Liver (tissue), 9 donors: ENCODE measurements around the gene CC2D1B. TPM values are rescaled to one million over a fixed set of nuclear protein-coding genes. Genes with fewer than 3 reads are reported as not detected.

Source experiments
- DNase-seq: peaks from one replicate; pipeline ENCODE4 v3.0.0-alpha.2; 2017; ENCODE audit warnings: low spot score
- H3K27ac ChIP-seq, 2 donors: one replicate each; pipeline ENCODE4 v1.7.0; 2013; ENCODE audit warnings: inconsistent platforms in 2 of 2, low read length in 2 of 2, control low read depth in 1 of 2, low read depth in 1 of 2, mild to moderate bottlenecking in 1 of 2
- H3K27me3 ChIP-seq, 4 donors: one replicate each; pipeline versions ENCODE4 v1.6.1 to v1.7.0; 2013; ENCODE audit warnings: low read length in 3 of 4, inconsistent platforms in 1 of 4, mild to moderate bottlenecking in 1 of 4, moderate library complexity in 1 of 4; ENCODE audit not compliant: control insufficient read depth in 4 of 4, insufficient read depth in 4 of 4
- H3K36me3 ChIP-seq, 4 donors: one replicate each; pipeline versions ENCODE4 v1.6.1 to v1.7.0; 2013; ENCODE audit warnings: low read length in 3 of 4, mild to moderate bottlenecking in 3 of 4, low read depth in 1 of 4, moderate library complexity in 1 of 4; ENCODE audit not compliant: control insufficient read depth in 4 of 4, insufficient read depth in 3 of 4
- H3K4me1 ChIP-seq, 4 donors: one replicate each; pipeline versions ENCODE4 v1.6.1 to v1.7.0; 2013; ENCODE audit warnings: low read length in 3 of 4, mild to moderate bottlenecking in 3 of 4, moderate library complexity in 1 of 4; ENCODE audit not compliant: control insufficient read depth in 4 of 4, insufficient read depth in 4 of 4
- H3K4me3 ChIP-seq, 3 donors: one replicate each; pipeline versions ENCODE4 v1.6.1 to v1.7.0; 2013; ENCODE audit warnings: low read length in 3 of 3, control low read depth in 1 of 3, low read depth in 1 of 3, mild to moderate bottlenecking in 1 of 3
- H3K9ac ChIP-seq, 2 donors: one replicate each; pipeline ENCODE4 v1.7.0; 2013; ENCODE audit warnings: low read length in 2 of 2, mild to moderate bottlenecking in 2 of 2, moderate library complexity in 2 of 2, control low read depth in 1 of 2, low read depth in 1 of 2
- H3K9me3 ChIP-seq, 4 donors: one replicate each; pipeline versions ENCODE4 v1.6.1 to v1.7.0; 2013; ENCODE audit warnings: low read length in 3 of 4; ENCODE audit not compliant: control insufficient read depth in 4 of 4
- ATF3 ChIP-seq: IDR thresholded peaks from 2 replicates; pipeline ENCODE4 v1.6.1; 2016; ENCODE audit warnings: antibody characterized with exemption
- CTCF ChIP-seq: fragments of 150-350 bp; IDR thresholded peaks from 2 replicates; pipeline ENCODE4 v1.5.1; 2017; ENCODE audit warnings: improper control_type of control experiment, low read depth, low read length; ENCODE audit not compliant: missing input control
- EGR1 ChIP-seq, 2 donors: IDR thresholded peaks; 2 replicates each; pipeline ENCODE4 v1.6.1; 2016 to 2018; ENCODE audit warnings: antibody characterized with exemption in 2 of 2, low read depth in 2 of 2
- FOXA1 ChIP-seq: IDR thresholded peaks from 2 replicates; pipeline ENCODE4 v1.6.1; 2016; ENCODE audit warnings: antibody characterized with exemption
- FOXA2 ChIP-seq: IDR thresholded peaks from 2 replicates; pipeline ENCODE4 v1.6.1; 2016; ENCODE audit warnings: antibody characterized with exemption
- GABPA ChIP-seq, 2 donors: IDR thresholded peaks in 1 of 2; conservative IDR thresholded peaks in 1 of 2; 2 replicates each; pipeline ENCODE4 v1.6.1; 2016; ENCODE audit warnings: antibody characterized with exemption in 2 of 2, mild to moderate bottlenecking in 1 of 2, moderate library complexity in 1 of 2
- HNF4A ChIP-seq, 2 donors: conservative IDR thresholded peaks; 2 replicates each; pipeline ENCODE4 v1.6.1; 2016; ENCODE audit warnings: antibody characterized with exemption in 2 of 2, mild to moderate bottlenecking in 2 of 2
- HNF4G ChIP-seq: IDR thresholded peaks from 2 replicates; pipeline ENCODE4 v1.6.1; 2016; ENCODE audit warnings: antibody characterized with exemption
- MAX ChIP-seq: IDR thresholded peaks from 2 replicates; pipeline ENCODE4 v1.6.1; 2016; ENCODE audit warnings: antibody characterized with exemption
- NR2F2 ChIP-seq: IDR thresholded peaks from 2 replicates; pipeline ENCODE4 v1.6.1; 2016; ENCODE audit warnings: antibody characterized with exemption
- RAD21 ChIP-seq, 2 donors: IDR thresholded peaks; 2 replicates each; pipeline ENCODE4 v1.6.1; 2016; ENCODE audit warnings: antibody characterized with exemption in 2 of 2, mild to moderate bottlenecking in 2 of 2
- RXRA ChIP-seq, 2 donors: IDR thresholded peaks; 2 replicates each; pipeline ENCODE4 v1.6.1; 2017 to 2018; ENCODE audit warnings: antibody characterized with exemption in 2 of 2, mild to moderate bottlenecking in 1 of 2
- SP1 ChIP-seq: IDR thresholded peaks from 2 replicates; pipeline ENCODE4 v1.6.1; 2018; ENCODE audit warnings: antibody characterized with exemption, mild to moderate bottlenecking
- TAF1 ChIP-seq: conservative IDR thresholded peaks from 2 replicates; pipeline ENCODE4 v1.6.1; 2016; ENCODE audit warnings: antibody characterized with exemption, mild to moderate bottlenecking
- YY1 ChIP-seq: IDR thresholded peaks from 2 replicates; pipeline ENCODE4 v1.6.1; 2016; ENCODE audit warnings: antibody characterized with exemption, mild to moderate bottlenecking
- WGBS: extraction: QIAGEN DNeasy Blood & Tissue Kit; methylation state at CpG from one replicate; pipeline ENCODE4 v1.1.7; 2013; 5-methylcytosine and 5-hydroxymethylcytosine counted together
- polyA plus RNA-seq, 2 donors: library from polyadenylated mRNA; stranded (reverse) in 1 of 2; unstranded in 1 of 2; fragments of 200-250 nt in 1 of 2; fragments of >200 nt in 1 of 2; fragmentation: Nextera tagmentation in 1 of 2; extraction: Ambion mirVana in 1 of 2; gene quantifications; one replicate each; pipeline versions ENCODE4 v1.2.1 to v1.2.3, GENCODE V29; 2013 to 2015
- total RNA-seq, 2 donors: library from RNA; depleted of rRNA; stranded (reverse); fragments of >200 nt; gene quantifications; one replicate each; pipeline ENCODE4 v1.2.3, GENCODE V29; 2014
- donor health status: healthy.
- donor health status: healthy.
- donor health status: healthy.
- donor health status: healthy.
- donor health status: healthy.

Gene CC2D1B
- total and polyA plus RNA-seq, 4 donors: 4.5 to 15.7 (median 7.5) TPM

- DNase-seq: no peak
- Histone ChIP-seq H3K27me3 (no peaks in the 10 kb centered on the region), H3K9me3 (no peaks in the 10 kb centered on the region), H3K4me1 (no peaks in the 10 kb centered on the region), H3K36me3 (peaks cover 31 to 94% (median 81%) of the 10 kb centered on the region in 4 donors), H3K27ac (no peak overlapping the region), H3K4me3 (no peak overlapping the region), H3K9ac (no peak overlapping the region)
- WGBS: 94% methylated on average over 8 of the region's 8 CpGs
- TF ChIP-seq FOXA1 (no peak), EGR1 (IDR thresholded peaks at IDR 0.05; ENCODE audit: low read depth in 2 of 2) (no peak), CTCF (no peak)
Measured at GRCh38 chr1:52356818-52357355, 9.1 kb downstream of the CC2D1B start.

- H3K9me3 ChIP-seq: no peaks in the 10 kb centered on the region
- H3K4me1 ChIP-seq: no peaks in the 10 kb centered on the region
- no peak overlapping the region for H3K9ac ChIP-seq
- peaks cover 31 to 85% (median 73%) of the 10 kb centered on the region in 4 donors for H3K36me3 ChIP-seq
- DNase-seq: no peak
- WGBS: 94% methylated on average over 11 of the region's 11 CpGs
- no peak overlapping the region for H3K4me3 ChIP-seq
- no peaks in the 10 kb centered on the region for H3K27me3 ChIP-seq
- H3K27ac ChIP-seq: no peak overlapping the region
- TF ChIP-seq YY1: no peak
- no peak for TF ChIP-seq ATF3
- no peak for TF ChIP-seq GABPA (IDR thresholded peaks at IDR 0.05 in 1 of 2, conservative IDR thresholded peaks at IDR 0.05 in 1 of 2)
- no peak for TF ChIP-seq HNF4G
- no peak for TF ChIP-seq RAD21 (IDR thresholded peaks at IDR 0.05)
- TF ChIP-seq EGR1 (IDR thresholded peaks at IDR 0.05; ENCODE audit: low read depth in 2 of 2): no peak
- no peak for TF ChIP-seq SP1
- TF ChIP-seq TAF1: no peak
- TF ChIP-seq HNF4A (conservative IDR thresholded peaks at IDR 0.05): no peak
- TF ChIP-seq FOXA2: no peak
Measured at GRCh38 chr1:52355847-52356505, 10.0 kb downstream of the CC2D1B start.

GRCh38 chr1:52355436-52355835, 10.6 kb downstream of the CC2D1B start:
- TF ChIP-seq HNF4G (no peak), NR2F2 (no peak), ATF3 (no peak), GABPA (IDR thresholded peaks at IDR 0.05 in 1 of 2, conservative IDR thresholded peaks at IDR 0.05 in 1 of 2) (no peak), EGR1 (IDR thresholded peaks at IDR 0.05; ENCODE audit: low read depth in 2 of 2) (no peak), SP1 (no peak), FOXA2 (no peak), RXRA (IDR thresholded peaks at IDR 0.05) (no peak), YY1 (no peak), FOXA1 (no peak), MAX (no peak), TAF1 (no peak)
- DNase-seq: no peak
- peaks cover 28 to 81% (median 69%) of the 10 kb centered on the region in 4 donors for H3K36me3 ChIP-seq
- H3K27me3 ChIP-seq: no peaks in the 10 kb centered on the region
- H3K4me1 ChIP-seq: no peaks in the 10 kb centered on the region
- H3K9me3 ChIP-seq: no peaks in the 10 kb centered on the region
- no peak overlapping the region for H3K4me3 ChIP-seq
- 95% methylated on average over 8 of the region's 8 CpGs for WGBS
- no peak overlapping the region for H3K9ac ChIP-seq
- H3K27ac ChIP-seq: no peak overlapping the region
